GM12878 (cell line): ENCODE measurements around the gene CAT. TPM values are rescaled to one million over a fixed set of nuclear protein-coding genes. Genes with fewer than 3 reads are reported as not detected.

Source experiments
- ATAC-seq: fragments of 200-7000 bp; cut with Tn5 transposase; 3 replicates; pipeline ENCODE4 v1.9.1; 2020; ENCODE audit warnings: mild to moderate bottlenecking, moderate library complexity
- Bru-seq: library from RNA; stranded (reverse); fragments of 400-500 nt; gene quantifications from one replicate; lab custom pipeline; 2021; lab: Mats Ljungman, UMichigan
- BruChase-seq, 2 experiments: library from RNA; stranded (reverse); fragments of 400-500 nt; gene quantifications; one replicate each; lab custom pipeline; 2021; lab: Mats Ljungman, UMichigan
- BruUV-seq: library from RNA; stranded (reverse); fragments of 400-500 nt; replicated peaks from 2 replicates; lab custom pipeline; 2021; lab: Mats Ljungman, UMichigan
- CTCF ChIA-PET: fragments of 300-600 bp; sonication (Branson Sonifier 250); formaldehyde crosslinking; extraction: SDS; loops from one replicate; lab custom pipeline; 2021; ENCODE audit warnings: inconsistent platforms; lab: Yijun Ruan, JAX
- POLR2A ChIA-PET: fragments of 350-600 bp; formaldehyde crosslinking; extraction: SDS; loops from one replicate; lab custom pipeline; 2021; ENCODE audit warnings: inconsistent platforms; lab: Charles Lee
- RAD21 ChIA-PET: fragments of 300-600 bp; sonication (Branson Sonifier 250); formaldehyde crosslinking; loops from one replicate; lab custom pipeline; 2023; ENCODE audit warnings: antibody characterized with exemption; ENCODE audit not compliant: unreplicated experiment; lab: Charles Lee
- SMC1A ChIA-PET: fragments of 300-600 bp; sonication (Branson Sonifier 250); formaldehyde crosslinking; loops from one replicate; lab custom pipeline; 2023; ENCODE audit not compliant: unreplicated experiment, uncharacterized antibody; lab: Charles Lee
- DNase-seq: peaks from one replicate; pipeline ENCODE4 v3.0.0-alpha.2; 2011; ENCODE audit warnings: low read depth, low spot score
- FAIRE-seq: peaks from 3 replicates; lab custom pipeline; 2011; peaks lifted over from hg19 to GRCh38; lab: Jason Lieb, UNC
- H2AFZ ChIP-seq: 2 replicates; pipeline ENCODE4 v1.6.0; 2011; ENCODE audit warnings: low read depth, low read length, control low read depth; ENCODE audit not compliant: control insufficient read depth
- H3K27ac ChIP-seq: 2 replicates; pipeline ENCODE4 v1.5.1; 2011; ENCODE audit warnings: control low read depth; ENCODE audit not compliant: control insufficient read depth, insufficient read depth
- H3K27me3 ChIP-seq, 2 experiments: replicated peaks in 1 of 2; 2 replicates each; pipeline versions ENCODE4 v1.6.0 to v1.6.1; 2011; ENCODE audit warnings: low read length in 1 of 2; ENCODE audit not compliant: control insufficient read depth in 2 of 2, insufficient read depth in 2 of 2
- H3K36me3 ChIP-seq, 2 experiments: 2 replicates each; pipeline ENCODE4 v1.5.1; 2011; ENCODE audit warnings: low read length in 1 of 2; ENCODE audit not compliant: control insufficient read depth in 2 of 2, insufficient read depth in 2 of 2
- H3K4me1 ChIP-seq: 2 replicates; pipeline ENCODE4 v1.6.1; 2011; ENCODE audit warnings: mild to moderate bottlenecking, low read length, moderate library complexity, mixed read lengths; ENCODE audit not compliant: control insufficient read depth, insufficient read depth
- H3K4me2 ChIP-seq: 2 replicates; pipeline ENCODE4 v1.6.0; 2011; ENCODE audit warnings: control low read depth; ENCODE audit not compliant: control insufficient read depth, insufficient read depth
- H3K4me3 ChIP-seq: fragments of 200-600 bp; sonication (generic); 2 replicates; pipeline ENCODE4 v1.5.1; 2016
- H3K79me2 ChIP-seq: 2 replicates; pipeline ENCODE4 v1.6.0; 2011; ENCODE audit warnings: low read length; ENCODE audit not compliant: control insufficient read depth, insufficient read depth
- H3K9ac ChIP-seq: 2 replicates; pipeline ENCODE4 v1.8.0; 2011; ENCODE audit warnings: low read length, control low read depth, mixed read lengths; ENCODE audit not compliant: control insufficient read depth, insufficient read depth
- H3K9me3 ChIP-seq: replicated peaks from 3 replicates; pipeline ENCODE4 v1.5.1; 2011; ENCODE audit warnings: mild to moderate bottlenecking, low read length; ENCODE audit not compliant: control insufficient read depth, insufficient read depth
- H4K20me1 ChIP-seq: 2 replicates; pipeline ENCODE4 v1.6.0; 2011; ENCODE audit not compliant: control insufficient read depth, insufficient read depth
- BHLHE40 ChIP-seq, 2 experiments: fragments of 450-650 bp in 1 of 2; IDR thresholded peaks; 2 replicates each; pipeline ENCODE4 v1.6.1; 2011 to 2017; ENCODE audit warnings: low read depth in 2 of 2, borderline replicate concordance in 1 of 2, improper control_type of control experiment in 1 of 2, low read length in 1 of 2, mild to moderate bottlenecking in 1 of 2
- EED ChIP-seq: sonication (generic); IDR thresholded peaks from 2 replicates; pipeline ENCODE4 v1.6.1; 2016; ENCODE audit warnings: antibody characterized with exemption, low read depth
- ETV6 ChIP-seq, 2 experiments: fragments of 450-650 bp in 1 of 2; IDR thresholded peaks in 1 of 2; conservative IDR thresholded peaks in 1 of 2; 2 replicates each; pipeline ENCODE4 v1.6.1; 2014; ENCODE audit warnings: antibody characterized with exemption in 1 of 2, borderline replicate concordance in 1 of 2, low read depth in 1 of 2, mild to moderate bottlenecking in 1 of 2, moderate library complexity in 1 of 2
- FOXM1 ChIP-seq: IDR thresholded peaks from 2 replicates; pipeline ENCODE4 v1.6.1; 2012; ENCODE audit warnings: low read depth, mild to moderate bottlenecking, inconsistent platforms, low read length, moderate library complexity
- KDM1A ChIP-seq: fragments of 200-600 bp; sonication (generic); IDR thresholded peaks from 2 replicates; pipeline ENCODE4 v1.6.1; 2016; ENCODE audit warnings: borderline replicate concordance
- POLR2A ChIP-seq: IDR thresholded peaks from 2 replicates; pipeline ENCODE4 v1.6.1; 2011; ENCODE audit warnings: low read depth, mild to moderate bottlenecking, low read length
- POLR2AphosphoS5 ChIP-seq: IDR thresholded peaks from 2 replicates; pipeline ENCODE4 v1.6.1; 2011; ENCODE audit warnings: mild to moderate bottlenecking, low read length, inconsistent platforms
- RBBP5 ChIP-seq: fragments of 200-600 bp; sonication (generic); conservative IDR thresholded peaks from 2 replicates; pipeline ENCODE4 v1.6.1; 2016
- RFX5 ChIP-seq: IDR thresholded peaks from 2 replicates; pipeline ENCODE4 v1.6.1; 2011; ENCODE audit warnings: low read depth, low read length, improper control_type of control experiment
- SMAD1 ChIP-seq: fragments of 450-650 bp; IDR thresholded peaks from 2 replicates; pipeline ENCODE4 v1.6.1; 2018; ENCODE audit warnings: mild to moderate bottlenecking, low read depth; ENCODE audit not compliant: partially characterized antibody
- SP1 ChIP-seq: IDR thresholded peaks from one replicate; pipeline ENCODE4 v1.6.1; 2011; ENCODE audit warnings: low read depth, low read length
- WGBS: methylation state at CpG from one replicate; pipeline ENCODE4 v1.1.6; 2016; ENCODE audit warnings: low lambda C conversion rate; ENCODE audit not compliant: insufficient replicate concordance, insufficient coverage; ENCODE audit errors: missing lambda C conversion rate; 5-methylcytosine and 5-hydroxymethylcytosine counted together
- in situ Hi-C: fragments of 300-500 bp; cut with MboI; formaldehyde crosslinking; loops from 9 replicates; pipeline ENCODE4 v1.14.3; 2018; ENCODE audit warnings: mixed read lengths
- intact Hi-C: fragments of 100-400 bp; cut with micrococcal nuclease; formaldehyde crosslinking; loops from one replicate; pipeline ENCODE4 v1.14.2; 2022; ENCODE audit not compliant: unreplicated experiment
- long read RNA-seq, 2 experiments: library from polyadenylated mRNA; unstranded; transcript quantifications; one replicate each; pipeline ENCODE4 v2.0.0, GENCODE V29; 2019 to 2020
- polyA minus RNA-seq, 3 experiments: library from RNA; depleted of rRNA, polyadenylated mRNA; stranded (reverse); fragments of >200 nt; gene quantifications; 2 replicates each; pipeline ENCODE4 v1.2.3, GENCODE V29; 2011
- polyA plus RNA-seq, 11 experiments: library from polyadenylated mRNA; depleted of rRNA in 4 of 11; unstranded in 6 of 11; stranded (reverse) in 5 of 11; fragments of >200 nt; fragmentation: Nextera tagmentation in 4 of 11; fragmentation: Illumina TruSeq in 1 of 11; extraction: Ambion mirVana in 4 of 11; extraction: Trizol in 1 of 11; gene quantifications; 1 replicate in 1 of 11; 2 replicates in 10 of 11; pipeline versions ENCODE4 v1.2.1 to v1.2.3, GENCODE V29; 2011 to 2016; ENCODE audit warnings: inconsistent platforms in 2 of 11, missing spikeins in 2 of 11, low read depth in 1 of 11
- total RNA-seq, 4 experiments: library from RNA; depleted of rRNA in 3 of 4; stranded (reverse); fragments of >200 nt in 3 of 4; fragmentation: Illumina TruSeq in 1 of 4; extraction: Trizol in 1 of 4; gene quantifications; 2 replicates each; pipeline versions ENCODE4 v1.2.1 to v1.2.3, GENCODE V29; 2013 to 2021
- TF ChIP-seq, protein P1 (sequence below): IDR thresholded peaks from 2 replicates; pipeline ENCODE4 v1.6.1; 2012; ENCODE audit warnings: low read depth, low read length, improper control_type of control experiment
- TF ChIP-seq, protein P2 (sequence below): IDR thresholded peaks from 2 replicates; pipeline ENCODE4 v1.6.1; 2011; ENCODE audit warnings: low read depth, mild to moderate bottlenecking, low read length, moderate library complexity, borderline replicate concordance; ENCODE audit errors: extremely low read depth
- TF ChIP-seq, protein P3 (sequence below), 3 experiments: IDR thresholded peaks in 2 of 3; conservative IDR thresholded peaks in 1 of 3; 2 replicates each; pipeline ENCODE4 v1.5.1; 2011; ENCODE audit warnings: low read depth in 3 of 3, low read length in 3 of 3, mild to moderate bottlenecking in 3 of 3, control low read depth in 2 of 3, moderate library complexity in 2 of 3, inconsistent platforms in 1 of 3, mixed read lengths in 1 of 3; ENCODE audit not compliant: control insufficient read depth in 2 of 3, insufficient read depth in 1 of 3; ENCODE audit errors: extremely low read depth in 1 of 3

The CAT gene
- total RNA-seq (2013; cell fraction: nucleolus; rRNA removed), result 45.0 and 47.4 TPM in 2 replicates
- total RNA-seq (2014; rRNA removed), result 35.0 and 40.8 TPM in 2 replicates
- 31.2 and 32.2 TPM in 2 replicates for total RNA-seq (2014; rRNA removed; fragmentation: Illumina TruSeq; extraction: Trizol)
- total RNA-seq (2021), result 22.4 and 23.8 TPM in 2 replicates
- 19.5 TPM for polyA plus RNA-seq (2011; ENCODE audit: low read depth)
- 71.3 and 77.3 TPM in 2 replicates for polyA plus RNA-seq (2011; rRNA removed)
- polyA plus RNA-seq (2011; cell fraction: cytosol; rRNA removed), result 54.5 and 59.7 TPM in 2 replicates
- 54.3 and 56.3 TPM in 2 replicates for polyA plus RNA-seq (2011; cell fraction: nucleus; rRNA removed)
- 23.9 and 29.3 TPM in 2 replicates for polyA plus RNA-seq (2012)
- polyA plus RNA-seq (2014; fragmentation: Illumina TruSeq; extraction: Trizol), result 38.8 and 44.3 TPM in 2 replicates
- polyA plus RNA-seq (2014; fragmentation: Nextera tagmentation; extraction: Ambion mirVana), result 10 to 100 TPM; 25.1 to 30.5 TPM
- polyA plus RNA-seq (2014; rRNA removed), result 24.5 and 26.2 TPM in 2 replicates
- polyA plus RNA-seq (2016; fragmentation: Nextera tagmentation; extraction: Ambion mirVana), result 10 to 100 TPM; 43.6 TPM
- polyA minus RNA-seq (2011; rRNA and poly(A)+ RNA removed), result 44.3 and 46.3 TPM in 2 replicates
- 12.8 and 17.3 TPM in 2 replicates for polyA minus RNA-seq (2011; cell fraction: cytosol; rRNA and poly(A)+ RNA removed)
- 18.9 and 22.2 TPM in 2 replicates for polyA minus RNA-seq (2011; cell fraction: nucleus; rRNA and poly(A)+ RNA removed)
- Bru-seq, nascent RNA, result percentile 63 among the genes with signal in this experiment
- percentile 65 among the genes with signal in this experiment for BruChase-seq, experiment 1, labeled RNA remaining after a 6-hour chase
- percentile 60 among the genes with signal in this experiment for BruChase-seq, experiment 2, labeled RNA remaining after a 2-hour chase
- long read RNA-seq, experiment 1, transcript CAT-201 (13 exons, 2,302 nt), result major isoform, 60 of 63 reads
- long read RNA-seq, experiment 1, partial matches to known transcripts, result 3 of 63 reads
- long read RNA-seq, experiment 1, other reads (novel, unspliced or antisense), result 0 of 63 reads
- long read RNA-seq, experiment 2, transcript CAT-201 (13 exons, 2,302 nt), result major isoform, 225 of 245 reads
- long read RNA-seq, experiment 2, partial matches to known transcripts, result 14 of 245 reads
- long read RNA-seq, experiment 2, other reads (novel, unspliced or antisense), result 6 of 245 reads

DNA sequence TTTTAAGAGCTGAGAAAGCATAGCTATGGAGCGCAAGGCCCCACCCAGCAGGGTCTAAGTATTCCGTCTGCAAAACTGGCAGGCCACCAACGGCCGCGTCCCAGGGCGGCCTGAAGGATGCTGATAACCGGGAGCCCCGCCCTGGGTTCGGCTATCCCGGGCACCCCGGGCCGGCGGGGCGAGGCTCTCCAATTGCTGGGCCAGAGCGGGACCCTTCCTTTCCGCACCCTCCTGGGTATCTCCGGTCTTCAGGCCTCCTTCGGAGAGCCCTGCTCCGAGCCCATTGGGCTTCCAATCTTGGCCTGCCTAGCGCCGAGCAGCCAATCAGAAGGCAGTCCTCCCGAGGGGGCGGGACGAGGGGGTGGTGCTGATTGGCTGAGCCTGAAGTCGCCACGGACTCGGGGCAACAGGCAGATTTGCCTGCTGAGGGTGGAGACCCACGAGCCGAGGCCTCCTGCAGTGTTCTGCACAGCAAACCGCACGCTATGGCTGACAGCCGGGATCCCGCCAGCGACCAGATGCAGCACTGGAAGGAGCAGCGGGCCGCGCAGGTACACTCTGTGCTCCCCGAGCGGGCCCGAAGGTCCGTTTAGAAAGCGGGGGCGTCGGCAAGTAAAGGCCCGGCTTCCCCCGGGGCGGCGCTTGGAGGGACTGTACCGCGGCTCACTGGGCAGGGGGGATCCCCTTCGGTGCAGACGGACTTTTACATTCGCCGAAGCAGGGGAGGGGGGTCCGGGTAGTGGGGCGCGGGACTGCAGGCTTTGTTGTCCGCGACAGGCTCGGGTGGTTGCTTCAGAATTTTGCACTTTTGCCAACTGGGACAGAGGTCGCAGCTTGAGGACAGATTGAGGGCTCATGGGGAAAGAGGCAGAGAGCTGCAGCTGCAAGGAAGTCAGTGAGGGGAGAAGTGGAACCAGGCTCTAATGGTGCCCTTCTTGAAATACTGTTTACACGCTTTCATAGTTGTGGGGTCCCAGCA is at the start of gene CAT:
TSS of gene CAT (plus strand) at position 406 of the 979 bp plus-strand sequence. CDS start at position 486, 80 bp downstream.
- Histone ChIP-seq H3K9me3 (no peaks in the 10 kb centered on the region; the same call in 2 of the 3 replicates), H3K79me2 (peaks cover 18% of the 10 kb centered on the region), H3K4me2 (peak within 1 kb of the TSS; percentile 77), H4K20me1 (no peaks in the 10 kb centered on the region), H3K36me3 (no peaks in the 10 kb centered on the region), H3K4me1 (peaks cover 17% of the 10 kb centered on the region), H2AFZ (peak within 1 kb of the TSS; percentile 99), H3K9ac (peak within 1 kb of the TSS; percentile 80), H3K27ac (peak within 1 kb of the TSS; percentile 91), H3K27me3 (no peaks in the 10 kb centered on the region), H3K4me3 (peak within 1 kb of the TSS; percentile 86)
- FAIRE-seq (peak; percentile 99), ATAC-seq (peak; percentile 98), DNase-seq (peak; percentile 93)
- in situ Hi-C loops, result no loop called here
- ChIA-PET RAD21 (interaction anchor here (1.0 to 2.4 kb wide), 3 partner anchors 10 to 264 kb away, joined by 3 to 8 read pairs (median 6); partner anchors contain the start of gene ABTB2), POLR2A (interaction anchor here (0.6 to 1.8 kb wide), 5 partner anchors 10 to 545 kb away, joined by 3 to 5 read pairs (median 3); no protein-coding TSS in a partner anchor), CTCF (interaction anchor here (0.9 to 2.8 kb wide), 8 partner anchors 9 to 251 kb away, joined by 3 to 14 read pairs (median 5); no protein-coding TSS in a partner anchor), SMC1A (interaction anchor here (0.6 to 4.2 kb wide), 10 partner anchors 10 to 1279 kb away, joined by 3 to 17 read pairs (median 4); no protein-coding TSS in a partner anchor)
- under 1% methylated on average over 62 of the region's 62 CpGs for WGBS
- BruUV-seq, result no TSS peak
- intact Hi-C loops, result no loop called here
- TF ChIP-seq, protein P1, sequence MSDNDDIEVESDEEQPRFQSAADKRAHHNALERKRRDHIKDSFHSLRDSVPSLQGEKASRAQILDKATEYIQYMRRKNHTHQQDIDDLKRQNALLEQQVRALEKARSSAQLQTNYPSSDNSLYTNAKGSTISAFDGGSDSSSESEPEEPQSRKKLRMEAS, result peak; percentile 47
- TF ChIP-seq, protein P2, sequence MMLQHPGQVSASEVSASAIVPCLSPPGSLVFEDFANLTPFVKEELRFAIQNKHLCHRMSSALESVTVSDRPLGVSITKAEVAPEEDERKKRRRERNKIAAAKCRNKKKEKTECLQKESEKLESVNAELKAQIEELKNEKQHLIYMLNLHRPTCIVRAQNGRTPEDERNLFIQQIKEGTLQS, result no peak
- TF ChIP-seq RBBP5 (no peak), POLR2A (peak; percentile 94), ETV6 (conservative IDR thresholded peaks at IDR 0.05 in 1 of 2, IDR thresholded peaks at IDR 0.05 in 1 of 2; ENCODE audit: borderline replicate concordance in 1 of 2, low read depth in 1 of 2) (no peak), SMAD1 (no peak), EED (no peak), KDM1A (no peak), POLR2AphosphoS5 (no peak; the same call in none of the 2 replicates), RFX5 (peak; percentile 79), BHLHE40 (IDR thresholded peaks at IDR 0.05; ENCODE audit: borderline replicate concordance in 1 of 2, low read depth in 2 of 2, low read length in 1 of 2) (peak in 1 of 2 experiments; percentile 67), FOXM1 (no peak), SP1 (peak; percentile 96)
- TF ChIP-seq, protein P3, sequence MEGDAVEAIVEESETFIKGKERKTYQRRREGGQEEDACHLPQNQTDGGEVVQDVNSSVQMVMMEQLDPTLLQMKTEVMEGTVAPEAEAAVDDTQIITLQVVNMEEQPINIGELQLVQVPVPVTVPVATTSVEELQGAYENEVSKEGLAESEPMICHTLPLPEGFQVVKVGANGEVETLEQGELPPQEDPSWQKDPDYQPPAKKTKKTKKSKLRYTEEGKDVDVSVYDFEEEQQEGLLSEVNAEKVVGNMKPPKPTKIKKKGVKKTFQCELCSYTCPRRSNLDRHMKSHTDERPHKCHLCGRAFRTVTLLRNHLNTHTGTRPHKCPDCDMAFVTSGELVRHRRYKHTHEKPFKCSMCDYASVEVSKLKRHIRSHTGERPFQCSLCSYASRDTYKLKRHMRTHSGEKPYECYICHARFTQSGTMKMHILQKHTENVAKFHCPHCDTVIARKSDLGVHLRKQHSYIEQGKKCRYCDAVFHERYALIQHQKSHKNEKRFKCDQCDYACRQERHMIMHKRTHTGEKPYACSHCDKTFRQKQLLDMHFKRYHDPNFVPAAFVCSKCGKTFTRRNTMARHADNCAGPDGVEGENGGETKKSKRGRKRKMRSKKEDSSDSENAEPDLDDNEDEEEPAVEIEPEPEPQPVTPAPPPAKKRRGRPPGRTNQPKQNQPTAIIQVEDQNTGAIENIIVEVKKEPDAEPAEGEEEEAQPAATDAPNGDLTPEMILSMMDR (IDR thresholded peaks at IDR 0.05 in 2 of 3, conservative IDR thresholded peaks at IDR 0.05 in 1 of 3; ENCODE audit: control insufficient read depth in 2 of 3, extremely low read depth in 1 of 3, insufficient read depth in 1 of 3, low read depth in 3 of 3, low read length in 3 of 3), result no peak
